IMR-90 (cell line): Measurements from ENCODE around the gene EFHC2. TPM values are rescaled to one million over a fixed set of nuclear protein-coding genes. Genes with fewer than 3 reads are reported as not detected.

Experiments
- ATAC-seq: fragments of 200-7000 bp; cut with Tn5 transposase; 2 replicates; pipeline ENCODE4 v1.9.1; 2020; ENCODE audit warnings: low read depth, mild to moderate bottlenecking, moderate library complexity
- BruUV-seq: library from RNA; stranded (reverse); fragments of 400-500 nt; replicated peaks from 2 replicates; lab custom pipeline; 2021; lab: Mats Ljungman, UMichigan
- CTCF ChIA-PET: fragments of 300-600 bp; formaldehyde crosslinking; extraction: SDS; loops from one replicate; lab custom pipeline; 2021; ENCODE audit warnings: antibody characterized with exemption; lab: Yijun Ruan, JAX
- POLR2A ChIA-PET: fragments of 300-600 bp; sonication (Branson Sonifier 250); formaldehyde crosslinking; loops from one replicate; lab custom pipeline; 2022; ENCODE audit warnings: antibody characterized with exemption; ENCODE audit not compliant: unreplicated experiment; lab: Charles Lee
- DNase-seq: peaks from one replicate; pipeline ENCODE4 v3.0.0; 2013
- H2AFZ ChIP-seq: replicated peaks from 2 replicates; pipeline ENCODE3; 2013; ENCODE audit warnings: low read length, mild to moderate bottlenecking; ENCODE audit not compliant: poor library complexity
- H2AK5ac ChIP-seq: 2 replicates; pipeline ENCODE4 v1.6.1; 2013; ENCODE audit warnings: low read depth, low read length, inconsistent platforms
- H2AK9ac ChIP-seq: replicated peaks from 2 replicates; pipeline ENCODE3; 2013; ENCODE audit warnings: mild to moderate bottlenecking, low read depth, low read length, moderate library complexity; ENCODE audit not compliant: poor library complexity
- H2BK120ac ChIP-seq: 2 replicates; pipeline ENCODE4 v1.6.1; 2013; ENCODE audit warnings: low read depth, low read length, inconsistent platforms
- H2BK15ac ChIP-seq: 3 replicates; pipeline ENCODE4 v1.6.1; 2013; ENCODE audit warnings: low read depth, low read length, inconsistent platforms
- H2BK20ac ChIP-seq: 2 replicates; pipeline ENCODE4 v1.6.1; 2013; ENCODE audit warnings: low read depth, mild to moderate bottlenecking, inconsistent platforms, low read length, moderate library complexity
- H2BK5ac ChIP-seq: 2 replicates; pipeline ENCODE4 v1.6.1; 2013; ENCODE audit warnings: mild to moderate bottlenecking, low read depth, low read length, inconsistent platforms; ENCODE audit not compliant: poor library complexity, severe bottlenecking
- H3K14ac ChIP-seq: replicated peaks from 2 replicates; pipeline ENCODE4 v1.6.1; 2013; ENCODE audit warnings: low read depth, low read length, inconsistent platforms
- H3K18ac ChIP-seq: 2 replicates; pipeline ENCODE4 v1.6.1; 2013; ENCODE audit warnings: low read depth, low read length, control low read depth
- H3K23ac ChIP-seq: 2 replicates; pipeline ENCODE4 v1.6.1; 2013; ENCODE audit warnings: low read depth, low read length, inconsistent platforms
- H3K27ac ChIP-seq: 2 replicates; pipeline ENCODE4 v1.5.1; 2013; ENCODE audit warnings: mild to moderate bottlenecking, control low read depth, low read length; ENCODE audit not compliant: insufficient read depth
- H3K27me3 ChIP-seq: 2 replicates; pipeline ENCODE4 v1.6.1; 2013; ENCODE audit warnings: low read length; ENCODE audit not compliant: control insufficient read depth, insufficient read depth
- H3K36me3 ChIP-seq: 2 replicates; pipeline ENCODE4 v1.6.1; 2013; ENCODE audit warnings: low read length, mixed read lengths; ENCODE audit not compliant: control insufficient read depth, insufficient read depth
- H3K4ac ChIP-seq: 2 replicates; pipeline ENCODE4 v1.6.1; 2013; ENCODE audit warnings: low read depth, low read length, inconsistent platforms
- H3K4me1 ChIP-seq: 2 replicates; pipeline ENCODE4 v1.6.1; 2013; ENCODE audit warnings: low read length, mixed read lengths; ENCODE audit not compliant: control insufficient read depth, insufficient read depth
- H3K4me2 ChIP-seq: 2 replicates; pipeline ENCODE4 v1.6.1; 2013; ENCODE audit warnings: low read depth, mild to moderate bottlenecking, control low read depth, low read length, moderate library complexity
- H3K4me3 ChIP-seq: 2 replicates; pipeline ENCODE4 v1.5.1; 2013; ENCODE audit warnings: low read depth, mild to moderate bottlenecking, control low read depth, low read length, moderate library complexity; ENCODE audit not compliant: insufficient read depth
- H3K56ac ChIP-seq: 2 replicates; pipeline ENCODE4 v1.6.1; 2013; ENCODE audit warnings: low read length, inconsistent platforms; ENCODE audit not compliant: insufficient read depth; ENCODE audit errors: extremely low read depth
- H3K79me1 ChIP-seq, 2 experiments: 2 replicates each; pipeline ENCODE4 v1.6.1; 2013; ENCODE audit warnings: low read length in 2 of 2, inconsistent platforms in 1 of 2, low read depth in 1 of 2
- H3K9ac ChIP-seq: 2 replicates; pipeline ENCODE4 v1.6.1; 2013; ENCODE audit warnings: low read depth, low read length, control low read depth
- H3K9me1 ChIP-seq: 2 replicates; pipeline ENCODE4 v1.6.1; 2013; ENCODE audit warnings: low read length, inconsistent platforms; ENCODE audit not compliant: insufficient read depth
- H3K9me3 ChIP-seq: 2 replicates; pipeline ENCODE4 v1.6.1; 2013; ENCODE audit warnings: low read length; ENCODE audit not compliant: control insufficient read depth, insufficient read depth
- H4K20me1 ChIP-seq: 2 replicates; pipeline ENCODE4 v1.6.1; 2013; ENCODE audit warnings: low read length, inconsistent platforms; ENCODE audit not compliant: insufficient read depth
- H4K5ac ChIP-seq: 2 replicates; pipeline ENCODE4 v1.6.1; 2013; ENCODE audit warnings: mild to moderate bottlenecking, low read depth, low read length, control low read depth
- H4K8ac ChIP-seq, 2 experiments: 2 replicates each; pipeline ENCODE4 v1.6.1; 2013; ENCODE audit warnings: low read depth in 2 of 2, low read length in 2 of 2, control low read depth in 1 of 2, inconsistent platforms in 1 of 2
- H4K91ac ChIP-seq: 2 replicates; pipeline ENCODE4 v1.6.1; 2013; ENCODE audit warnings: low read depth, low read length, inconsistent platforms; ENCODE audit not compliant: insufficient read depth
- CEBPB ChIP-seq: IDR thresholded peaks from 2 replicates; pipeline ENCODE4 v1.6.1; 2012; ENCODE audit warnings: low read depth, low read length, improper control_type of control experiment
- CHD1 ChIP-seq: IDR thresholded peaks from 2 replicates; pipeline ENCODE4 v1.6.1; 2012; ENCODE audit warnings: low read depth, low read length, improper control_type of control experiment
- FOS ChIP-seq: fragments of 150-350 bp; IDR thresholded peaks from 2 replicates; pipeline ENCODE4 v1.6.1; 2016; ENCODE audit warnings: low read depth, low read length
- POLR2A ChIP-seq: IDR thresholded peaks from 2 replicates; pipeline ENCODE4 v1.6.1; 2012; ENCODE audit warnings: mild to moderate bottlenecking, low read depth, low read length
- WGBS, 2 experiments: methylation state at CpG; one replicate each; pipeline versions ENCODE4 v1.1.5 to v1.1.7; 2013; ENCODE audit warnings: missing lambda C conversion rate in 2 of 2; ENCODE audit not compliant: insufficient read length in 1 of 2; ENCODE audit errors: extremely low coverage in 2 of 2; 5-methylcytosine and 5-hydroxymethylcytosine counted together
- dilution Hi-C: fragments of 300-500 bp; cut with HindIII; formaldehyde crosslinking; loops from one replicate; pipeline ENCODE4 v1.14.3; 2018; ENCODE audit warnings: low sequenced_read_pairs; ENCODE audit not compliant: unreplicated experiment
- in situ Hi-C: fragments of 300-500 bp; cut with MboI; formaldehyde crosslinking; loops from 3 replicates; pipeline ENCODE4 v1.14.3; 2019; ENCODE audit warnings: low sequenced_read_pairs, inconsistent platforms, mixed read lengths
- intact Hi-C: fragments of 100-400 bp; cut with micrococcal nuclease; formaldehyde crosslinking; loops from 2 replicates; pipeline ENCODE4 v1.10.0; 2022
- polyA plus RNA-seq, 3 experiments: library from polyadenylated mRNA; depleted of rRNA; stranded (reverse); fragments of >200 nt; gene quantifications; 2 replicates each; pipeline ENCODE4 v1.2.3, GENCODE V29; 2012; ENCODE audit warnings: low replicate concordance in 1 of 3
- total RNA-seq: library from RNA; depleted of rRNA; stranded (reverse); fragments of >200 nt; gene quantifications from 2 replicates; pipeline ENCODE4 v1.2.3, GENCODE V29; 2012

The EFHC2 gene
- total and polyA plus RNA-seq, 2 of the 4 experiments (the other 2 are of a cell fraction) = 0.18 to 0.24 TPM

GRCh38 chrX:44317181-44317580 lies 26.3 kb downstream of the EFHC2 start:
- Histone ChIP-seq H2BK20ac (no peak overlapping the region), H3K36me3 (no peaks in the 10 kb centered on the region), H3K9me3 (no peaks in the 10 kb centered on the region), H3K14ac (no peak overlapping the region), H3K23ac (no peak overlapping the region), H3K56ac (no peak overlapping the region), H2AK5ac (no peak overlapping the region), H3K18ac (no peak overlapping the region), H4K91ac (no peak overlapping the region), H3K9me1 (no peaks in the 10 kb centered on the region), H3K27ac (no peak overlapping the region), H2AK9ac (no peak overlapping the region), H2BK120ac (no peak overlapping the region), H4K8ac (no peak overlapping the region), H4K20me1 (no peaks in the 10 kb centered on the region), H2AFZ (no peak overlapping the region), H3K4me3 (no peak overlapping the region), H3K4ac (no peak overlapping the region), H3K4me2 (no peak overlapping the region), H4K5ac (no peak overlapping the region), H3K9ac (no peak overlapping the region), H3K4me1 (no peaks in the 10 kb centered on the region), H2BK15ac (no peak overlapping the region), H3K27me3 (no peaks in the 10 kb centered on the region), H2BK5ac (no peak overlapping the region), H3K79me1 (no peaks in the 10 kb centered on the region)
- intact Hi-C loops = no loop called here
- in situ Hi-C loops = no loop called here
- no CpG with 5 or more reads among the region's 2 CpGs for WGBS, 2 experiments
- no TSS peak for BruUV-seq
- ATAC-seq (no peak), DNase-seq (no peak)
- ChIA-PET CTCF (no interaction called here), POLR2A (no interaction called here)
- TF ChIP-seq CEBPB (no peak), CHD1 (no peak), FOS (no peak), POLR2A (no peak)
- dilution Hi-C loops = no loop called here
